ENCODE results near the gene CRB1. TPM values are rescaled to one million over a fixed set of nuclear protein-coding genes. Genes with fewer than 3 reads are reported as not detected.
A peak's percentile ranks its signal among the peaks of the same experiment; 100 is the strongest.

CRB1 gene
- polyA plus RNA-seq, 1 donor from 2014 or later: 2.3 TPM

GRCh38 chr1:197435224-197435623 is 167.2 kb downstream of the CRB1 start:
- Histone ChIP-seq H3K4me3 (ENCODE audit: low read length) (peak overlapping the region; percentile 37), H3K9me3 (ENCODE audit: low read length) (no peaks in the 10 kb centered on the region), H3K27ac (ENCODE audit: low read length) (peak overlapping the region; percentile 58), H3K36me3 (ENCODE audit: insufficient read depth, low read length) (no peaks in the 10 kb centered on the region), H3K79me2 (replicated peaks; ENCODE audit: insufficient read depth, low read length) (no peaks in the 10 kb centered on the region), H3F3A (ENCODE audit: insufficient read depth, low read length, poor library complexity, severe bottlenecking) (no peaks in the 10 kb centered on the region), H4K20me1 (ENCODE audit: insufficient read depth) (no peaks in the 10 kb centered on the region), H2AFZ (ENCODE audit: low read depth, low read length) (no peak overlapping the region), H3K4me2 (ENCODE audit: low read length) (peak overlapping the region; percentile 20), H3K27me3 (ENCODE audit: insufficient read depth, low read depth, low read length) (no peaks in the 10 kb centered on the region), H3K9ac (ENCODE audit: low read length) (no peak overlapping the region), H3K9me2 (ENCODE audit: insufficient read depth, low read length) (no peaks in the 10 kb centered on the region)
- peak; percentile 16 for TF ChIP-seq RAD21 (conservative IDR thresholded peaks at IDR 0.05)
- TF ChIP-seq MXI1 (conservative IDR thresholded peaks at IDR 0.05; ENCODE audit: poor library complexity, severe bottlenecking): peak; percentile 65
- peak; percentile 75 for TF ChIP-seq POLR2AphosphoS5 (IDR thresholded peaks at IDR 0.05)
- TF ChIP-seq TAF1 (IDR thresholded peaks at IDR 0.05; ENCODE audit: low read depth): no peak
- TF ChIP-seq EP300 (conservative IDR thresholded peaks at IDR 0.05; ENCODE audit: poor library complexity, severe bottlenecking): peak; percentile 76
- TF ChIP-seq, protein P1, sequence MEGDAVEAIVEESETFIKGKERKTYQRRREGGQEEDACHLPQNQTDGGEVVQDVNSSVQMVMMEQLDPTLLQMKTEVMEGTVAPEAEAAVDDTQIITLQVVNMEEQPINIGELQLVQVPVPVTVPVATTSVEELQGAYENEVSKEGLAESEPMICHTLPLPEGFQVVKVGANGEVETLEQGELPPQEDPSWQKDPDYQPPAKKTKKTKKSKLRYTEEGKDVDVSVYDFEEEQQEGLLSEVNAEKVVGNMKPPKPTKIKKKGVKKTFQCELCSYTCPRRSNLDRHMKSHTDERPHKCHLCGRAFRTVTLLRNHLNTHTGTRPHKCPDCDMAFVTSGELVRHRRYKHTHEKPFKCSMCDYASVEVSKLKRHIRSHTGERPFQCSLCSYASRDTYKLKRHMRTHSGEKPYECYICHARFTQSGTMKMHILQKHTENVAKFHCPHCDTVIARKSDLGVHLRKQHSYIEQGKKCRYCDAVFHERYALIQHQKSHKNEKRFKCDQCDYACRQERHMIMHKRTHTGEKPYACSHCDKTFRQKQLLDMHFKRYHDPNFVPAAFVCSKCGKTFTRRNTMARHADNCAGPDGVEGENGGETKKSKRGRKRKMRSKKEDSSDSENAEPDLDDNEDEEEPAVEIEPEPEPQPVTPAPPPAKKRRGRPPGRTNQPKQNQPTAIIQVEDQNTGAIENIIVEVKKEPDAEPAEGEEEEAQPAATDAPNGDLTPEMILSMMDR (IDR thresholded peaks at IDR 0.05; ENCODE audit: poor library complexity, severe bottlenecking): no peak
- no peak for TF ChIP-seq EZH2 (IDR thresholded peaks at IDR 0.05; ENCODE audit: borderline replicate concordance, insufficient read depth, low read length, poor library complexity, severe bottlenecking)
- peak; percentile 48 for TF ChIP-seq REST (IDR thresholded peaks at IDR 0.05; ENCODE audit: borderline replicate concordance)
- no peak for TF ChIP-seq SMC3 (conservative IDR thresholded peaks at IDR 0.05; ENCODE audit: poor library complexity)

GRCh38 chr1:197437601-197438000 is 169.5 kb downstream of the CRB1 start:
- no peak overlapping the region for H3K9ac ChIP-seq (ENCODE audit: low read length)
- TF ChIP-seq TAF1 (IDR thresholded peaks at IDR 0.05; ENCODE audit: low read depth) (no peak), EZH2 (IDR thresholded peaks at IDR 0.05; ENCODE audit: borderline replicate concordance, insufficient read depth, low read length, poor library complexity, severe bottlenecking) (no peak), EP300 (conservative IDR thresholded peaks at IDR 0.05; ENCODE audit: poor library complexity, severe bottlenecking) (no peak), RAD21 (conservative IDR thresholded peaks at IDR 0.05) (no peak), POLR2AphosphoS5 (IDR thresholded peaks at IDR 0.05) (no peak), SMC3 (conservative IDR thresholded peaks at IDR 0.05; ENCODE audit: poor library complexity) (no peak)
- TF ChIP-seq, protein P1 (IDR thresholded peaks at IDR 0.05; ENCODE audit: poor library complexity, severe bottlenecking): no peak
- no peak overlapping the region for H3K4me3 ChIP-seq (ENCODE audit: low read length)
- H4K20me1 ChIP-seq (ENCODE audit: insufficient read depth): no peaks in the 10 kb centered on the region
- H3K79me2 ChIP-seq (replicated peaks; ENCODE audit: insufficient read depth, low read length): no peaks in the 10 kb centered on the region
- no peak overlapping the region for H2AFZ ChIP-seq (ENCODE audit: low read depth, low read length)
- no peak overlapping the region for H3K4me2 ChIP-seq (ENCODE audit: low read length)
- no peaks in the 10 kb centered on the region for H3F3A ChIP-seq (ENCODE audit: insufficient read depth, low read length, poor library complexity, severe bottlenecking)
- no peaks in the 10 kb centered on the region for H3K9me2 ChIP-seq (ENCODE audit: insufficient read depth, low read length)
- no peaks in the 10 kb centered on the region for H3K27me3 ChIP-seq (ENCODE audit: insufficient read depth, low read depth, low read length)
- no peak overlapping the region for H3K27ac ChIP-seq (ENCODE audit: low read length)
- H3K36me3 ChIP-seq (ENCODE audit: insufficient read depth, low read length): no peaks in the 10 kb centered on the region
- H3K9me3 ChIP-seq (ENCODE audit: low read length): no peaks in the 10 kb centered on the region

Data from neural cell (in vitro differentiated cells).